A673 (cell line): ENCODE measurements around the gene ATG7.

Experiments
- CTCF ChIP-seq: fragments of 300-800, 200-600 bp; sonication (generic); conservative IDR thresholded peaks from 2 replicates; pipeline ENCODE4 v1.5.1; 2017; ENCODE audit warnings: low read depth, mild to moderate bottlenecking, antibody characterized with exemption, low read length, moderate library complexity, mixed read lengths
- EZH2 ChIP-seq: fragments of 200-600 bp; sonication (generic); IDR thresholded peaks from 2 replicates; pipeline ENCODE4 v1.6.1; 2017; ENCODE audit warnings: borderline replicate concordance, low read depth, mild to moderate bottlenecking, mixed read lengths, antibody characterized with exemption, low read length; ENCODE audit not compliant: poor library complexity, severe bottlenecking

DNA sequence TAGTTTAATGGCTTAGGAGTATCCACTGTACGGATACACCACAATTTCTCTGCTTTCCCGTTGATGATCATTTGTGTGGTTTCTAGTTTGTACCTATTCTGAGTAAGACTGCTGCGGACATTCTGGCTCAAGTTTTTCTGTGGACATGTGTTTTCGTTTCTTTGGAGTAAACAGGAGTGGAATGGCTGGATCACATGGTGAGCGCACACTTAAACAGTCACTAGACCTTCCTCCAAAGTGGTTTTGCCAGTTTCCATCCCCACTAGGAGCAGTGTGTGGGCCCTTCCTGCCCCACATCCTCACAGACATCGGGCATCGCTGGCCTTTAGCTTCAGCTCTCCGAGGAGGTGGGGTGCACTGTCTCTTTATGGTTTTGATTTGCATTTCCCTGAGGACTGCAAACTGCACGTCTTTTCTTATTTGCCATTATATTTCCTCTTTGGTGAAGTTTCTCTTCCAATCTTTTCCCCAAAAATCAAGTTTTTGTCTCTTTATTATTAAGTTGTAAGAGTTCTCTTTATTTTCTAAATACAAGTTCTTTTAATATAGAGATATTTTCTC lies 277.5 kb downstream of the ATG7 start:
- TF ChIP-seq CTCF, result no peak
- no peak for TF ChIP-seq EZH2
